ENCODE results near the gene RCOR3.

DNA sequence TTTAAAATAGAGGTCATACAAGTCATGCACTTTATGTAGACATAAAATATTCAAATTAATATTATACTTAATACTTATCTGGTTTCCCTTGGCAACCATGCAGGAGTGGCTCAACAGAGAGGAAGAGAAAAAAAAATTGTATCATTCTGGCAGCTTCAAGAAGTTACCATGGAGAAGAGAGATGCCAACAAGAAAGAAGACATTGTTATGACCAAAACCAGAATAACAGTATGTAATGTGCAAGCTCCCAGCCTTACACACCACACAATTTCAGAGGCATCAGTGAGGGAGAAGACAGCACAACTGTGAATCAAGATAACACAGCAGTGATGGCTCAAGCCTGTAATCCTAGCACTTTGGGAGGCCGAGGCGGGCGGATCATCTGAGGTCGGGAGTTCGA is 49.1 kb upstream of the RCOR3 start:
- no peak for TF ChIP-seq CTCF (conservative IDR thresholded peaks at IDR 0.05)
- TF ChIP-seq ZFX (IDR thresholded peaks at IDR 0.05) = no peak

Measured in C4-2B (cell line).